Trophoblast cell (in vitro differentiated cells and primary cell): ENCODE measurements around the gene GPC4.

Experiments
- DNase-seq, 2 donors: peaks; one replicate each; pipeline ENCODE4 v3.0.0-alpha.2; 2016
- H2AFZ ChIP-seq: 2 replicates; pipeline ENCODE4 v1.6.1; 2013; ENCODE audit warnings: low read length, moderate library complexity, mild to moderate bottlenecking; ENCODE audit not compliant: insufficient read depth, poor library complexity
- H2AK5ac ChIP-seq: 2 replicates; pipeline ENCODE4 v1.6.1; 2013; ENCODE audit warnings: mild to moderate bottlenecking, low read length
- H2BK120ac ChIP-seq: 2 replicates; pipeline ENCODE4 v1.6.1; 2013; ENCODE audit warnings: low read length, mild to moderate bottlenecking, moderate library complexity; ENCODE audit not compliant: insufficient read depth, poor library complexity
- H2BK12ac ChIP-seq: 2 replicates; pipeline ENCODE4 v1.6.1; 2013; ENCODE audit warnings: mild to moderate bottlenecking, low read length, moderate library complexity
- H2BK5ac ChIP-seq: 2 replicates; pipeline ENCODE4 v1.6.1; 2013; ENCODE audit warnings: low read length, low read depth, moderate library complexity, mild to moderate bottlenecking; ENCODE audit not compliant: poor library complexity
- H3K14ac ChIP-seq: 2 replicates; pipeline ENCODE4 v1.6.1; 2013; ENCODE audit warnings: mild to moderate bottlenecking, low read length
- H3K18ac ChIP-seq: 2 replicates; pipeline ENCODE4 v1.6.1; 2013; ENCODE audit warnings: mild to moderate bottlenecking, low read length
- H3K23ac ChIP-seq: 2 replicates; pipeline ENCODE4 v1.6.1; 2013; ENCODE audit warnings: low read length
- H3K27ac ChIP-seq: 2 replicates; pipeline ENCODE4 v1.5.1; 2013; ENCODE audit warnings: low read depth, mild to moderate bottlenecking, inconsistent platforms, low read length, moderate library complexity
- H3K27me3 ChIP-seq: 2 replicates; pipeline ENCODE4 v1.6.1; 2013; ENCODE audit warnings: inconsistent platforms, mild to moderate bottlenecking, low read length, moderate library complexity; ENCODE audit not compliant: insufficient read depth
- H3K36me3 ChIP-seq, 2 experiments: 1 replicate in 1 of 2; 2 replicates in 1 of 2; pipeline ENCODE4 v1.6.1; 2013; ENCODE audit warnings: low read length in 2 of 2, mild to moderate bottlenecking in 2 of 2, moderate library complexity in 1 of 2; ENCODE audit not compliant: insufficient read depth in 2 of 2, control insufficient read depth in 1 of 2
- H3K4ac ChIP-seq: 2 replicates; pipeline ENCODE4 v1.6.1; 2013; ENCODE audit warnings: low read depth, mild to moderate bottlenecking, low read length, moderate library complexity
- H3K4me1 ChIP-seq, 2 experiments: 1 replicate in 1 of 2; 2 replicates in 1 of 2; pipeline ENCODE4 v1.6.1; 2013; ENCODE audit warnings: low read length in 2 of 2, mild to moderate bottlenecking in 2 of 2, moderate library complexity in 1 of 2; ENCODE audit not compliant: insufficient read depth in 2 of 2, control insufficient read depth in 1 of 2
- H3K4me2 ChIP-seq: 2 replicates; pipeline ENCODE4 v1.6.1; 2013; ENCODE audit warnings: inconsistent platforms, mild to moderate bottlenecking, low read length, moderate library complexity
- H3K4me3 ChIP-seq: 2 replicates; pipeline ENCODE4 v1.5.1; 2013; ENCODE audit warnings: mild to moderate bottlenecking, low read depth, low read length, inconsistent platforms
- H3K79me1 ChIP-seq: one replicate; pipeline ENCODE4 v1.6.1; 2013; ENCODE audit warnings: low read length
- H3K79me2 ChIP-seq: 2 replicates; pipeline ENCODE4 v1.6.1; 2013; ENCODE audit warnings: low read length, mild to moderate bottlenecking; ENCODE audit not compliant: control insufficient read depth, insufficient read depth, poor library complexity
- H3K9ac ChIP-seq: 2 replicates; pipeline ENCODE4 v1.6.1; 2013; ENCODE audit warnings: mild to moderate bottlenecking, low read length
- H3K9me3 ChIP-seq: 2 replicates; pipeline ENCODE4 v1.6.1; 2013; ENCODE audit warnings: low read depth, mild to moderate bottlenecking, control low read depth, inconsistent platforms, low read length; ENCODE audit not compliant: insufficient read depth
- H4K12ac ChIP-seq: 2 replicates; pipeline ENCODE4 v1.6.1; 2013; ENCODE audit warnings: low read depth, mild to moderate bottlenecking, low read length, moderate library complexity
- H4K8ac ChIP-seq: 2 replicates; pipeline ENCODE4 v1.6.1; 2013; ENCODE audit warnings: low read depth, mild to moderate bottlenecking, low read length, moderate library complexity
- H4K91ac ChIP-seq: one replicate; pipeline ENCODE4 v1.6.1; 2013; ENCODE audit warnings: low read depth, mild to moderate bottlenecking, low read length, moderate library complexity
- WGBS: extraction: QIAGEN DNeasy Blood & Tissue Kit; methylation state at CpG from one replicate; pipeline ENCODE4 v1.1.7; 2013; ENCODE audit warnings: missing lambda C conversion rate; ENCODE audit not compliant: insufficient read length, insufficient coverage; ENCODE audit errors: extremely low coverage; 5-methylcytosine and 5-hydroxymethylcytosine counted together

The GPC4 gene

DNA sequence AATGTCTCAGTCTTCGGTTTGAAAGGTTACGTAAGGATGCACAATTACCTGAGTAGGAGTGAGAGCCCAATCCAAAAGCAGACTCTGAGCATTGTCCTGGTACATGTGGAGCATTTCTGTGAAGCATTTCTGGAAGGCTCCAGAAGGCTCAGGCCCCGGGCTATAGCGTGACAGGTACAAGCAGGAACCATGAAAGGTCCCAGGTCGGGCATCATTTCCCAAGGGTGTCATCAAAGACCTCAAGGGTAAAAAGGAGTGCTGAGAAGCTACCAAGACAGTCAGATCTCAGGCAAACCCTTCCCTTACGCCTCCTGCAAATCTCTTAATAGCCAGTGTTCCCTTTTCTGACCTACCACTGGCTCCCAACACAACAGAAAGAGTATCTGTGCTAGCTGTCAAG lies 30.8 kb downstream of the GPC4 start:
- Histone ChIP-seq H3K27me3 (no peaks in the 10 kb centered on the region), H3K4me2 (no peak overlapping the region), H2BK120ac (no peak overlapping the region), H2BK5ac (no peak overlapping the region), H4K8ac (no peak overlapping the region), H3K9me3 (no peaks in the 10 kb centered on the region), H2BK12ac (no peak overlapping the region), H3K36me3 (no peaks in the 10 kb centered on the region), H3K4ac (no peak overlapping the region), H4K91ac (no peak overlapping the region), H4K12ac (no peak overlapping the region), H3K14ac (no peak overlapping the region), H3K79me2 (no peaks in the 10 kb centered on the region), H3K27ac (no peak overlapping the region), H3K4me1 (peaks cover 2 to 5% of the 10 kb centered on the region in 2 experiments), H2AK5ac (no peak overlapping the region), H3K4me3 (no peak overlapping the region), H2AFZ (no peak overlapping the region), H3K9ac (no peak overlapping the region), H3K79me1 (no peaks in the 10 kb centered on the region), H3K23ac (no peak overlapping the region), H3K18ac (no peak overlapping the region)
- no peak for DNase-seq
- WGBS, result no CpG with 5 or more reads among the region's 6 CpGs

GRCh38 chrX:133380711-133381619 lies 34.3 kb downstream of the GPC4 start:
- Histone ChIP-seq H4K91ac (no peak overlapping the region), H3K14ac (no peak overlapping the region), H4K8ac (no peak overlapping the region), H3K4me3 (no peak overlapping the region), H3K18ac (no peak overlapping the region), H3K79me1 (no peaks in the 10 kb centered on the region), H3K23ac (no peak overlapping the region), H3K4me1 (peaks cover 2 to 5% of the 10 kb centered on the region in 2 experiments), H2BK12ac (no peak overlapping the region), H3K27ac (no peak overlapping the region), H3K9ac (no peak overlapping the region), H3K4me2 (no peak overlapping the region), H2BK5ac (no peak overlapping the region), H3K79me2 (no peaks in the 10 kb centered on the region), H2BK120ac (no peak overlapping the region), H2AK5ac (no peak overlapping the region), H2AFZ (no peak overlapping the region), H3K27me3 (no peaks in the 10 kb centered on the region), H3K9me3 (no peaks in the 10 kb centered on the region), H3K4ac (no peak overlapping the region), H4K12ac (no peak overlapping the region), H3K36me3 (peaks cover 0 to 2% of the 10 kb centered on the region in 2 experiments)
- no CpG with 5 or more reads among the region's 10 CpGs for WGBS
- no peak for DNase-seq

GRCh38 chrX:133376422-133376821 lies 38.9 kb downstream of the GPC4 start:
- Histone ChIP-seq H2AFZ (no peak overlapping the region), H3K23ac (no peak overlapping the region), H4K91ac (no peak overlapping the region), H3K79me2 (no peaks in the 10 kb centered on the region), H3K14ac (no peak overlapping the region), H3K79me1 (no peaks in the 10 kb centered on the region), H2BK12ac (no peak overlapping the region), H3K4me1 (no peaks in the 10 kb centered on the region), H3K27ac (no peak overlapping the region), H3K27me3 (no peaks in the 10 kb centered on the region), H4K8ac (no peak overlapping the region), H3K9ac (no peak overlapping the region), H3K4me3 (no peak overlapping the region), H2BK120ac (no peak overlapping the region), H3K4me2 (no peak overlapping the region), H3K4ac (no peak overlapping the region), H2BK5ac (no peak overlapping the region), H4K12ac (no peak overlapping the region), H3K36me3 (peaks cover 0 to 2% of the 10 kb centered on the region in 2 experiments), H3K18ac (no peak overlapping the region), H3K9me3 (no peaks in the 10 kb centered on the region), H2AK5ac (no peak overlapping the region)
- DNase-seq, result no peak
- no CpG with 5 or more reads among the region's 3 CpGs for WGBS

GRCh38 chrX:133375615-133376340 lies 39.5 kb downstream of the GPC4 start:
- H3K27ac ChIP-seq, result no peak overlapping the region
- no peaks in the 10 kb centered on the region for H3K79me2 ChIP-seq
- no peak overlapping the region for H2BK120ac ChIP-seq
- H3K4ac ChIP-seq, result no peak overlapping the region
- no peak overlapping the region for H4K8ac ChIP-seq
- H4K12ac ChIP-seq, result no peak overlapping the region
- H2AK5ac ChIP-seq, result no peak overlapping the region
- no peak overlapping the region for H3K23ac ChIP-seq
- no peak overlapping the region for H3K4me2 ChIP-seq
- no peaks in the 10 kb centered on the region for H3K9me3 ChIP-seq
- no peaks in the 10 kb centered on the region for H3K79me1 ChIP-seq
- WGBS, result no CpG with 5 or more reads among the region's 7 CpGs
- no peak overlapping the region for H2BK12ac ChIP-seq
- no peak overlapping the region for H2BK5ac ChIP-seq
- H4K91ac ChIP-seq, result no peak overlapping the region
- no peak overlapping the region for H3K4me3 ChIP-seq
- DNase-seq, result no peak
- no peaks in the 10 kb centered on the region for H3K27me3 ChIP-seq
- H2AFZ ChIP-seq, result no peak overlapping the region
- peaks cover 0 to 2% of the 10 kb centered on the region in 2 experiments for H3K36me3 ChIP-seq
- H3K4me1 ChIP-seq, result no peaks in the 10 kb centered on the region
- no peak overlapping the region for H3K9ac ChIP-seq
- no peak overlapping the region for H3K18ac ChIP-seq
- no peak overlapping the region for H3K14ac ChIP-seq
